Activated naive CD4-positive, alpha-beta T cell treated with anti-CD3 and anti-CD28 coated beads, Interleukin-2, amount 50 U/mL, for 24 hours (primary cell): Measurements from ENCODE around the gene STRBP.

Experiments
- H3K27ac Mint-ChIP-seq: one replicate; pipeline ENCODE4 v1.8.0; 2021; ENCODE audit warnings: mild to moderate bottlenecking, mixed read lengths
- H3K27me3 Mint-ChIP-seq: one replicate; pipeline ENCODE4 v1.8.0; 2021; ENCODE audit warnings: mixed read lengths
- H3K36me3 Mint-ChIP-seq: one replicate; pipeline ENCODE4 v1.8.0; 2021; ENCODE audit warnings: mixed read lengths
- H3K4me1 Mint-ChIP-seq: one replicate; pipeline ENCODE4 v1.8.0; 2021; ENCODE audit warnings: mixed read lengths
- H3K4me3 Mint-ChIP-seq: one replicate; pipeline ENCODE4 v1.8.0; 2021; ENCODE audit warnings: mild to moderate bottlenecking, mixed read lengths
- H3K9me3 Mint-ChIP-seq: one replicate; pipeline ENCODE4 v1.8.0; 2021; ENCODE audit warnings: mixed read lengths

The STRBP gene

DNA sequence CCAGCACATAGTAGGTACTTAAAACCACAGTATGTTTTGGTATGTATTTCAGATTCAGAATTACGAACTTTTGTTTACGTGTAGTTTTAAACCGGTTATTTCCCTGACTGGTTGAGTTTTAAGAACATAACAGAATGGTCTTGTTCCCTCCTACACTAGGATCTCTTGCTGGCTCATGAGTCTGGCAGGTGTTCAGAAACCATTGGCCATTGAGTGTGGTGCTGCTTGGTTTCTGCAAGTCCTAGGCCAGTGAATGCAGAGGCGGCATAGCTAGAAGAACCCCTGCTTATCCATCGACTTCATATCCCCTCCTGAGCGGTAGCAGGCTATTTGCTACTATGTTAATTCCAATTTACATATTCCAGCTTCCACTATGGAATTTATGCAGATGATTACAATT, 169.3 kb downstream of the STRBP start:
- Mint-ChIP-seq H3K4me1 (no peaks in the 10 kb centered on the region), H3K4me3 (no peak overlapping the region), H3K9me3 (no peaks in the 10 kb centered on the region), H3K36me3 (no peaks in the 10 kb centered on the region), H3K27me3 (no peaks in the 10 kb centered on the region), H3K27ac (no peak overlapping the region)

DNA sequence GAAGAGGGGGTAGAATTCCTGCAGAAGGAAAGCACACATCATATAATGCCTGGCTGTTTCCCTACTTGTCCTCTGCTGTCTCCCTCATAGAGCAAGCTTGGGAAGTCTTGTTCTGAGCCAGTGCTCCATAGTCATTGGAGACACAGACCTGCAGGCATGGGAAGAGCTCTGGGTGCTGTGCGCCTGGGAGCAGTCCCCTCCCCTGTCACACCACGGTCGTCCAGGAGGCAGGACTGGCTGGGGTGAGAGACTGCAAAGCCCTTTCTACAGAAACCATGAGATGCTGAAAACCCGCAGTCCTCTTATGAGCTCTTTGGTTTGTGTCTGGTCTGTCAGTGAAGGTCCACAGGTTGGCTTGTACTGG, 170.3 kb downstream of the STRBP start:
- H3K27me3 Mint-ChIP-seq = no peaks in the 10 kb centered on the region
- H3K4me1 Mint-ChIP-seq = no peaks in the 10 kb centered on the region
- no peak overlapping the region for H3K4me3 Mint-ChIP-seq
- no peaks in the 10 kb centered on the region for H3K36me3 Mint-ChIP-seq
- peak overlapping the region; percentile 59 for H3K27ac Mint-ChIP-seq
- no peaks in the 10 kb centered on the region for H3K9me3 Mint-ChIP-seq

DNA sequence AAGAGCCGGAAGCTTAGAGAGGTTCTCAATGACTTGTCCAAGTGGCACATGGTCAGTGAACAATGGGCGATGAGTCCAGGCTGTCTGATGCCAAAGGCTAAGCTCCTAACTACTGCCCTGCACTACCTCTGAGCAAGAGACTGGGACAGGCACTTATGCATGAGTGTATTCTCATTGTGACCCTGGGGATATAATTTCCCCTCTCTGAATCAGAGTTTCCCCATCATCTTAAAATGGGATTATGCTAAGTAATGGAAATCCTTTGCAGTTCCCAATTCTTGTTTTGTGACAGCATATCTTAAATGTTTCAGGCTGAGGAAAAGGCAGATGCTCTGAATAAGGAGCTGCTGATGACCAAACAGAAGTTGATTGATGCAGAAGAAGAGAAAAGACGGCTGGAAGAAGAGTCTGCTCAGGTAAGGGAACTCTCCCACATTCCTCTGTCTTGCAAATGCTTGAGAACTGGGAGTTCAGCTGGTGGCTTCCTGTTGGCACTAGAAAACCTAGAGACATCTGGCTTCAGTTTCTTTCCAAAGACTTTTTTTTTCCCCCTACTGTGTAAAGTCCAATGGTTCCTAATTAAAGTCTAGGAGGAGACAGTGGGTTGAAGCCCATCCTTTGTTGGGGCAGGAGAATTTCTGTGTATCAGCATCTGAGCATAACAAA, 170.8 kb downstream of the STRBP start:
- H3K4me3 Mint-ChIP-seq = no peak overlapping the region
- no peaks in the 10 kb centered on the region for H3K27me3 Mint-ChIP-seq
- H3K27ac Mint-ChIP-seq = no peak overlapping the region
- no peaks in the 10 kb centered on the region for H3K36me3 Mint-ChIP-seq
- no peaks in the 10 kb centered on the region for H3K4me1 Mint-ChIP-seq
- no peaks in the 10 kb centered on the region for H3K9me3 Mint-ChIP-seq

DNA sequence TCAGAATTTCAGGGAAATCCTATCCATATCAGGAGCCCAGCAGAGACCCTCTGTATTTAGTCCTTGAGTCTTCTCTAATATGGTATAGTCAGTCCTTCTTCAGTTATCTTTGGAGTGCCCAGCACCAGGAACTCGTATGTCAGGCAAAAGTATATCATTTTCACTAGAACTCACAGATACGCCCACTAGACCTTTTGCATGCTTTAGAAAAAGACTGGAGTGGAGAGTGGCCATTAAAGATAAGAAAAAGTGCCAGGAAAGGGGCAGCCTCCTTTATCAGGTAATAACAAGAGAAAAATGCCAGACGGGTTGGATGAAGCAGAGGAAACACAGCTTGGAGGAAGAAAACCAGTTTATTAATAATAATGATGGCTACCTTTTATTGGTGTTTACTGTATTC, 171.4 kb downstream of the STRBP start:
- Mint-ChIP-seq H3K9me3 (no peaks in the 10 kb centered on the region), H3K36me3 (no peaks in the 10 kb centered on the region), H3K27me3 (no peaks in the 10 kb centered on the region), H3K27ac (peak overlapping the region; percentile 59), H3K4me1 (no peaks in the 10 kb centered on the region), H3K4me3 (no peak overlapping the region)

DNA sequence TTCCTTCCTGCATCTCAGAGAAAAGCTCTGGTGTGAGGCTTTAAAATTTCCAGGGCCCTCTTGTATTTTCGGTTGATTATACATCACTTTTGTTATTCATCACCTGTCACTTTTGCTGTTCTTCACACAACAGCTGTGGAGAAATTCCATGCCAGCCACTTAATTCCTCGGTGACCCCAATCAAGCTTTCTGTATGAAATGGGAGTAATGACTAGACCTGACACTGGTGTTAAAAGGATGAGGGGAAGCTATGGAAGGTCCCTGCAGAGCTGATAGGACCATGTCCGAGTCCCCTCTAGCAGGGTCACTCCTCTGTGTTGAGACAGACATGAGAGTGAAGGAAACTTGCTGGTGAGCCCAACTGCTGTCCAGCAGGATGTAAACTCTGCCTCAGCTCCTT, 175.2 kb downstream of the STRBP start:
- Mint-ChIP-seq H3K36me3 (peaks cover 4% of the 10 kb centered on the region), H3K9me3 (no peaks in the 10 kb centered on the region), H3K27me3 (no peaks in the 10 kb centered on the region), H3K27ac (no peak overlapping the region), H3K4me3 (no peak overlapping the region), H3K4me1 (no peaks in the 10 kb centered on the region)

DNA sequence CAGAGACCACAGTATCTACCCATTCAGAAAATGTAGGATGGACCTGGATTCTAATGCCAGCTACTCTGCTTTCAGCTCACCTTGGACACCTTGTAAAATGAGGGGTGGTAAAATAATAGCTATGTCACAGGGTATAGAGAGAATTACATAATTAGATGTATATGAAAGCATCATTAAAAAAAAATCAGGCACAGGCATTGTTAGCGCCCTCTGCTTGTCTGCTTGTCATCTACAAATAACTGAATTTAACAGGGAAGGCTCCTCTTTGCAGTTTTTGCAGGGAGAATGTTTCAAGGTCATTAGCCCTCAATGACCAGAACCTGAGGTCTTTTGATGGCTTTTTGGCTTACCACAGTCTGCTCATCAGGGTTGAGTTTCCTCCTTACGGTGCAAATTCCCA, 176.9 kb downstream of the STRBP start:
- no peaks in the 10 kb centered on the region for H3K9me3 Mint-ChIP-seq
- H3K36me3 Mint-ChIP-seq = peaks cover 4% of the 10 kb centered on the region
- no peaks in the 10 kb centered on the region for H3K4me1 Mint-ChIP-seq
- H3K27me3 Mint-ChIP-seq = no peaks in the 10 kb centered on the region
- no peak overlapping the region for H3K4me3 Mint-ChIP-seq
- no peak overlapping the region for H3K27ac Mint-ChIP-seq

DNA sequence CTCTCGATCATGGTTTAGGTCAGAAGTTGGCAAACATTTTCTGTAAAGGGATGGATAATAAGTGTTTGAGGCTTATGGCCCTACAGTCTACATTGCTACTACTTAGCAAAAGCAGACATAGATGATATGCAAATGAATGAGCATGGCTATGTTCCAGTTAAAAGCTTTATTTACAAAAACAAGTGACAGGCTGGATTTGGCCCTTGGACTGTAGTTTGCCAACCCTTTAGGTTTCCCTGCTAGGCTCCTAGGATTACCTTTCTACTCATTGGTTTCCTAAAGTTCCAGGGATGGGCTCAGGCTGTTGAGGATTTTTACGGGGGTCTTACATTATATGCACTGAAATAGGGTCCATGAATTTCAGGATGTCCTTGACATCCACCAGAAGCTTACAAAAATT, 177.4 kb downstream of the STRBP start:
- Mint-ChIP-seq H3K27ac (peak overlapping the region; percentile 23), H3K4me3 (no peak overlapping the region), H3K27me3 (no peaks in the 10 kb centered on the region), H3K9me3 (no peaks in the 10 kb centered on the region), H3K4me1 (no peaks in the 10 kb centered on the region), H3K36me3 (peaks cover 6% of the 10 kb centered on the region)

DNA sequence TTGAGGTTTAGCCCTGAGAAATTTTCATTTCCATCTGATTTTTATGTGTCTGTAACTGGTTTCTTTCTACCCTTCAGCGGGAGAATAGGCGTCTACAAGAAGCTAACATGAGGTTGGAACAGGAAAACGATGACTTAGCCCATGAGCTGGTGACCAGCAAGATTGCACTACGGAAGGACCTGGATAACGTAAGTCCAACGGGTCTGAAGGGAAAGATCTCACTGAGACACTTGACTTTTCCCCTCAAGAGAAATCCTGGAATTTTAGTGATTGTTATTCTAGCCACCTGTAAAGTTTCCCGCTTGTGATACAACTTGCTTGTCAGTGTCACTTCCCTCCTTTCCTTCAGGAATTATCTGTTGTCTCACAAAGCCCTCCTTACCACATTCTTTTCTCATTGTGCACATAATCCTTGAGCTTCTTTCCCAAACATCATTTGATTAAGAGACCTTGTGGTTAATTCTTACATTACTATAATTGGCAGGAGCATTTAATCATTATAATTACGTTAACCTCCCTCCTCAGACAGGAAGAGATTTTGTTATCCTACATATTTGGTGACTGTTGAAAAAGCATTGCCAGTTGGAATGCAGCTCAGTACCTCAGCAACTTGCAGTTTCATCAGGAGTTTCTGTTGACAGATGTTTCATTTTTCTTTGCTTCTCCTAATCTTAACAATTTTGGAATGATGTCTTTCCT, 178.0 kb downstream of the STRBP start:
- H3K9me3 Mint-ChIP-seq = no peaks in the 10 kb centered on the region
- no peaks in the 10 kb centered on the region for H3K4me1 Mint-ChIP-seq

DNA sequence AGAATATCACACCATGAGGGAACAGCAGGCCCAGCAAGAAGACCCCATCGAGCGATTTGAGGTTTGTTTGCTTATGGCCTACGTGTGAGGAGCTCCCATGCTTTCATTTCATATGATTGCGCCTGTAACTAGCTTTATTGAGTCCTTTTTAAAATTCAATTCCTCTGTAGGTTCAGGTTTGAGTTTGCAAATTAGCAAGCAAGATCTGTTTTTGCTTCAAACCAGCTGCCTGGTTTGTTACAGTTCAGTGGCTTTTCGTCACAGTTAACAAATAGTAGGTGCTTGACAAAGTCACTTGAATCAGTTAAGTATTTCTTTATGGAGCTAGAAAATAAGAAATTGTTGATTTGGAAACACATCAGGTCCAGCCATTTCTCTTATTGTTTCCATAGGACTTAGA, 178.6 kb downstream of the STRBP start:
- Mint-ChIP-seq H3K36me3 (peaks cover 8% of the 10 kb centered on the region), H3K27ac (no peak overlapping the region), H3K4me3 (no peak overlapping the region), H3K27me3 (no peaks in the 10 kb centered on the region), H3K4me1 (no peaks in the 10 kb centered on the region), H3K9me3 (no peaks in the 10 kb centered on the region)

More for the DNA sequence above, 178.0 kb downstream of the STRBP start:
- H3K36me3 Mint-ChIP-seq = peaks cover 7% of the 10 kb centered on the region
- no peaks in the 10 kb centered on the region for H3K27me3 Mint-ChIP-seq
- H3K27ac Mint-ChIP-seq = no peak overlapping the region
- no peak overlapping the region for H3K4me3 Mint-ChIP-seq

DNA sequence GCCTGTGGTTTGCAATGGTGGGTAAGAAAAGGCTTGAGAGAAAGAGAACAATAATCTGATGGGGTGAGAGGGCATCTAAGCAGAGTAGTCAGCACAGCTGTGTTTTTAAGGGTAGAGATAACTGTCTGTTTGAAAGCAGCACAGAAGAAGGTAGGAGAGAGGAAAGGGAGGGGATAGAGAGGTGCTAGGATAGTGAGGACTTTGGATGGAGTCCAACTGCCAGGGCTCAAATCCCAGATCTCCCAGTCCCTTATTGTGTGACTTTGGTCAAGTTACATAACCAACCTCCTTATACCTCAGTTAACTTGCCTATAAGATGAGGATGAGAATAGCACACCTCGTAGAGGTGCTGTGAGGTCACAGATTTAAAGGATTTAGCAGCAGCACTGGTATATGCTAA, 179.3 kb downstream of the STRBP start:
- Mint-ChIP-seq H3K27me3 (no peaks in the 10 kb centered on the region), H3K27ac (peak overlapping the region; percentile 1), H3K4me1 (no peaks in the 10 kb centered on the region), H3K9me3 (no peaks in the 10 kb centered on the region), H3K36me3 (peaks cover 10% of the 10 kb centered on the region), H3K4me3 (no peak overlapping the region)

DNA sequence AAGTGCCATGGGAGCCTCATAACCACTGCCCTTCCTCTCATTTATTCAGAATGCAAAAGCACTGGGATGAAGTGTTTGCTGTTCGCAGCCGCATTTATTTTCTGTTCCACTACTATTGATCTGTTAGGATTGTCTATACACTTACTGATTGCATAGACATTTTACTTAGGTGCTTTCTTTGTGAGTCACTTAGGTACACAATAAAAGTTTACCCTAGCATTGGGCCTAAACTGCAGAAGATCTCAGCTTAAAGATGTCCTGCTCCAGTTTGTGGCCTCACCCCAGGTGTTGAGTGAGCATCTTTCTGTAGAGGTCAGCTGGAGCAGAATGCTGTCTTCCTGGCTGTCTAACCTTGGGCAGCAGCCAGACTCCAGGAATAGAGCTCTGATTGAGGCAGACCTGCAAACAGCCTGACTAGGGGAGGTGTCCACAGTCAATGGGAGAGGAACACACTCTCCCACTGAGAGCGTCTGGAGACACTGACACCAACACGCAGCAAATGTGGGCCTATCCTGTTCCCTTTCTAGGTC, 181.0 kb downstream of the STRBP start:
- Mint-ChIP-seq H3K27ac (no peak overlapping the region), H3K9me3 (no peaks in the 10 kb centered on the region), H3K4me3 (no peak overlapping the region), H3K36me3 (peaks cover 10% of the 10 kb centered on the region), H3K4me1 (no peaks in the 10 kb centered on the region), H3K27me3 (no peaks in the 10 kb centered on the region)

DNA sequence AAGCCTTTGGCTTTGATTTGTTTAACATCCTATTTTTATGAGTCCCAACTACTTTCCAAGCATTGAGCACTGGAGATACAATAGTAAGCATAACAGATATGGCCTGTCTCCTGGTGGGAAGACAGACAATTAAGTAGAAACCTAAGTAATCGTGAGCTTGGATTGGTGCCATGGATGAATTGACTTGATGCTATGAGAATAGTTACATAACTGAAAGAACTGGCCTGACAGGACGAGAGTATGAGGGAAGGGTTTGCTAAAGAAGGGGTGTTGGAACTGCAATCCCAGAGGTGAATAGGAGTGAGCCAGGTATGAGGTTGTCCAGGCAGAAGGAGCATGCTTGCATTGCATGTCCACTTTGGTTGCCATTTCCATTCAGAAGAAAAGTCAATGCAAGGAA, 182.5 kb downstream of the STRBP start:
- H3K27ac Mint-ChIP-seq = no peak overlapping the region
- no peak overlapping the region for H3K4me3 Mint-ChIP-seq
- H3K27me3 Mint-ChIP-seq = no peaks in the 10 kb centered on the region
- peaks cover 10% of the 10 kb centered on the region for H3K36me3 Mint-ChIP-seq
- H3K4me1 Mint-ChIP-seq = no peaks in the 10 kb centered on the region
- H3K9me3 Mint-ChIP-seq = no peaks in the 10 kb centered on the region

DNA sequence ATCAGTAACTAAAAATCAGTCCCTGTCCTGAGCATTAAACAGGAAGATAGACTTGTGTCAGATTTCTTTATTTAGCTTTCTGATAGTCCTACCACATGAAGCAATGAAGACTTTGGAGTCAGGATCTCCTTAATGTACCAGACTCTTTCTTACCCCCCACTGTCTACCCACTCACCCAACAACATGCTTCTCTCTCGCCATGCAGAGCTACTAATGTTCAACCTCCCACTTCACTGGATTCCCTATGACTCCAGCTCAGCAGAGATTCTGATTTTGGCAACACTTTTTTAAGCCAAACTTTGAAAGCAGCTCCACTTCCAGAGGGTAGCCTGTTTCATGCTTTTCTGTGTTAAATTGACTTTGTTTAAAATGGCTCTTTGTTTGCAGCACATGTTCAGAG, 184.1 kb downstream of the STRBP start:
- Mint-ChIP-seq H3K4me3 (no peak overlapping the region), H3K36me3 (peaks cover 10% of the 10 kb centered on the region), H3K4me1 (no peaks in the 10 kb centered on the region), H3K27me3 (no peaks in the 10 kb centered on the region), H3K9me3 (no peaks in the 10 kb centered on the region), H3K27ac (no peak overlapping the region)

DNA sequence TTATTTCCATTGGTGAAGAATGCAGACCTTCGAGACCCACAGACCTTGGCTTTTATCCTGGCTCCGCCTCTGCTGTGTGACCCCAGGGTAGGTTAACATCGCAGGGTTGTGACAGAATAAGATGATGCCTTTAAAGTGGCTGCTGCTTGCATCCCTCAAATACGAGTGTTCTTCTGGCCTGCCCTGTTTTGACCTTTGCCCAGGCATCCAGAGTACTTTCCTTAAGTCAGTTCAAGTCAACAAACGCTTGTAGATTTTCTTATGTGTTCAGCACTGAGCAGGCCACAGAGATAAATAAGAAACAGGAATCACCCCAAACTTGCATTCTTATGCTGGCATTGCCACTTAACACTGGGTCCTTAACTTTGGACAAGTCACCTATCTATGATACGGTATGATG, 184.7 kb downstream of the STRBP start:
- Mint-ChIP-seq H3K36me3 (peaks cover 11% of the 10 kb centered on the region), H3K27me3 (no peaks in the 10 kb centered on the region), H3K9me3 (no peaks in the 10 kb centered on the region), H3K27ac (no peak overlapping the region), H3K4me3 (no peak overlapping the region), H3K4me1 (no peaks in the 10 kb centered on the region)

DNA sequence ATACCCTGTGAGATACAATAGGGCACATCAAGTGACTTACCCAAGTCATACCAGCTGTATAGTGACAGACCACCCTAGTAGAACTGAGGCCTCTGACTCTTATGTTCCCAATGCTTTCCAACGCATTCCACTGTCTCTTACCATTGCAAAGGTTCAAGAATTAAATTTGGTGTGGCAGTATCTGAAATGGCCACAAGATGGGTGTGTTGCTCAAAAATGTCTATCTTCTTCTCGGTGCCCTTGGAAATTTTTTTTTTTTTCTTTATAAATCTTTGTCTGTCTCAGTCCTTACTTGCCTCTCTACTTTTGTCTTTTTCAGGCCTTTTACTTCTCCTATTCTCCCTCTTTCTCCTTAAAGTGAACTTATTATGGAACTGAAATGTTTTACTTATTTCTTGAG, 186.6 kb downstream of the STRBP start:
- Mint-ChIP-seq H3K4me3 (no peak overlapping the region), H3K4me1 (no peaks in the 10 kb centered on the region), H3K27me3 (no peaks in the 10 kb centered on the region), H3K9me3 (no peaks in the 10 kb centered on the region), H3K36me3 (peaks cover 11% of the 10 kb centered on the region), H3K27ac (no peak overlapping the region)

DNA sequence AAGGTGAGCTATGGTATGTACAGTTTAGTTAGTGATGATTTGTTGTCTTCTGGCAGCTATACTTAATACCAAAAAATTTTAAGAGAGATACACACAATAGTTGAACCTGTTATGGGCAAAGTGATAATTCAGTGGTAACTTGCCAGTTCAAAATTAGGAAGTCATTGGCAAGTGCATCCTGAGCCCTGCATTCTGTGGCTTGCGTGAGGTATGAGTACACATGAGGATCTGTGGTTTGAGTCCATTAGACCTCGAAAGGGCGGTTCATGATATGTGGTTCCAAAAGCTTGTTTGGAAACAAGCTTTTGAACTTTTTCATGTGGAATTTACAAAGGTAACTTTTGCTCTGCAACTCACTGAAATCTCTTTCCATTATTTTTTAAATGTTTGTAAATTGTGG, 187.9 kb downstream of the STRBP start:
- Mint-ChIP-seq H3K4me1 (no peaks in the 10 kb centered on the region), H3K27me3 (no peaks in the 10 kb centered on the region), H3K4me3 (no peak overlapping the region), H3K27ac (no peak overlapping the region), H3K9me3 (no peaks in the 10 kb centered on the region), H3K36me3 (peaks cover 9% of the 10 kb centered on the region)

DNA sequence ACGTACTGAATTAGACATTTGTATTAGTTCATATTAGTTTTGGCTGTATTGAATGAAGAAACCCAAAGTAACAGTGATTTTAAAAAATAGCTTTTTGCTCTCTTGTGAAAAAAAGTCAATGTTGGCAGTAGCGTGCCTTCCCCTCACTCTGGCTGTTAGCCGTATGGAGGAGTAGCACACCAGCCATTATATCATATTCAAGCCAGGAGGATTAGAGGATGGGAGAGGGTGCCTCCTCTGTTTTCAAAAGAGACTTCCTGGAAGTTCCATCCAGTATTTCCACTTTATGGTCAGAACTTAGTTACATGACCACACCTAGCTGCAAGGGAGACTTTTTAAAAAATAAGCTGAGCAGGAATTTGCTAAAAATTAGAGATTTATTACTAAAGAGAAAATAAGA, 193.8 kb downstream of the STRBP start:
- Mint-ChIP-seq H3K4me3 (no peak overlapping the region), H3K27me3 (no peaks in the 10 kb centered on the region), H3K9me3 (no peaks in the 10 kb centered on the region), H3K27ac (no peak overlapping the region), H3K36me3 (peaks cover 9% of the 10 kb centered on the region), H3K4me1 (no peaks in the 10 kb centered on the region)
